ENCODE data around the gene STX10. TPM values are rescaled to one million over a fixed set of nuclear protein-coding genes. Genes with fewer than 3 reads are reported as not detected.

STX10 gene
- polyA plus RNA-seq, 1 of the 3 experiments (the other 2 are of a cell fraction) = 163 TPM

- Histone ChIP-seq H3K27me3 (ENCODE audit: insufficient read depth) (no peaks in the 10 kb centered on the region), H2AFZ (ENCODE audit: low read depth) (peak within 1 kb of the TSS; percentile 32; the same call in 1 of the 2 replicates), H3F3A (replicated peaks; ENCODE audit: insufficient read depth) (peaks cover 5% of the 10 kb centered on the region), H3K4me1 (ENCODE audit: control insufficient read depth in 1 of 2, insufficient read depth in 2 of 2, low read depth in 1 of 2, low read length in 1 of 2) (peaks cover 0 to 24% of the 10 kb centered on the region in 2 experiments; a peak in 3 of 4 replicates), H3K9me2 (no peaks in the 10 kb centered on the region), H3K36me3 (replicated peaks in 1 of 2; ENCODE audit: control insufficient read depth in 1 of 2, insufficient read depth in 2 of 2, low read length in 1 of 2) (peaks cover 0 to 15% of the 10 kb centered on the region in 2 experiments), H3K79me2 (ENCODE audit: insufficient read depth) (peaks cover 12% of the 10 kb centered on the region; the same call in 1 of the 2 replicates), H3K4me3 (ENCODE audit: low read depth in 2 of 2, low read length in 1 of 2) (peak within 1 kb of the TSS; percentile 42 to 51), H3K9me3 (no peaks in the 10 kb centered on the region), H3K4me2 (peak within 1 kb of the TSS; percentile 81), H3K27ac (ENCODE audit: low read depth in 2 of 2, low read length in 1 of 2) (peak within 1 kb of the TSS; percentile 40 to 92), H3K9ac (peak within 1 kb of the TSS; percentile 71), H4K20me1 (ENCODE audit: insufficient read depth) (no peaks in the 10 kb centered on the region)
- ChIA-PET POLR2A (no interaction called here), CTCF (interaction anchor here (0.7 to 9.5 kb wide), 7 partner anchors 10 to 139 kb away, joined by 3 to 76 read pairs (median 10); no protein-coding TSS in a partner anchor)
- WGBS (ENCODE audit: low lambda C conversion rate) = 20% methylated on average over 23 of the region's 47 CpGs
- TF ChIP-seq MAX (IDR thresholded peaks at IDR 0.05; ENCODE audit: low read depth) (peak; percentile 74), FOSL2 (IDR thresholded peaks at IDR 0.05; ENCODE audit: borderline replicate concordance, low read depth) (no peak), RAD21 (IDR thresholded peaks at IDR 0.05; ENCODE audit: low read length) (no peak), EZH2phosphoT487 (IDR thresholded peaks at IDR 0.05; ENCODE audit: borderline replicate concordance, low read depth) (no peak), SIN3A (IDR thresholded peaks at IDR 0.05; ENCODE audit: borderline replicate concordance, low read depth, low read length) (no peak), FOXM1 (IDR thresholded peaks at IDR 0.05; ENCODE audit: low read depth) (no peak), SMC3 (IDR thresholded peaks at IDR 0.05; ENCODE audit: low read depth, low read length) (no peak), POLR2AphosphoS5 (IDR thresholded peaks at IDR 0.05; ENCODE audit: low read depth, low read length) (peak; percentile 33; the same call in 1 of the 2 replicates), GATA2 (CRISPR knock-in tag; IDR thresholded peaks at IDR 0.05) (peak; percentile 97), EP300 (IDR thresholded peaks at IDR 0.05; ENCODE audit: borderline replicate concordance in 1 of 2, low read depth in 1 of 2, low read length in 1 of 2) (peak in 1 of 2 experiments; percentile 56; a peak in 1 of 4 replicates), RCOR1 (IDR thresholded peaks at IDR 0.05; ENCODE audit: low read length) (peak; percentile 40; the same call in 1 of the 2 replicates), MEF2A (IDR thresholded peaks at IDR 0.05; ENCODE audit: borderline replicate concordance, low read depth) (no peak), MXI1 (IDR thresholded peaks at IDR 0.05; ENCODE audit: low read depth, low read length) (peak; percentile 22; the same call in 1 of the 2 replicates), YY1 (IDR thresholded peaks at IDR 0.05; ENCODE audit: low read depth) (0 out of 2 replicates have a peak, but pooled peaks have one; percentile 24), REST (IDR thresholded peaks at IDR 0.05; ENCODE audit: low read depth, low read length) (no peak)
- DNase-seq = peak; percentile 97
These were observed 47.3 kb downstream of the STX10 start, which contains the start of gene LYL1 for GRCh38 chr19:13102666-13103580. TSS of gene LYL1 (minus strand) at chr19:13102858. CDS start at chr19:13101171, 1,687 bp downstream.
